ENCODE data around the gene GNG12. TPM values are rescaled to one million over a fixed set of nuclear protein-coding genes. Genes with fewer than 3 reads are reported as not detected.

Gene GNG12
- total and polyA plus RNA-seq, 7 donors, result 41.9 to 116 (median 47.8) TPM

- H3K4me1 ChIP-seq, result peaks cover 0 to 74% (median 40%) of the 10 kb centered on the region in 4 donors
- TF ChIP-seq EP300 (IDR thresholded peaks at IDR 0.05) (no peak), POLR2A (IDR thresholded peaks at IDR 0.05) (no peak), POLR2AphosphoS5 (IDR thresholded peaks at IDR 0.05) (no peak), CTCF (IDR thresholded peaks at IDR 0.05) (no peak)
- peak overlapping the region in 2 of 4 donors; percentile 53 to 77 for H3K27ac ChIP-seq
- H3K4me3 ChIP-seq, result no peak overlapping the region
- intact Hi-C loops (cut with DNase I), result no loop called here
- 78 to 86% methylated on average over 3 of the region's 3 CpGs for WGBS, 2 donors
- H3K9me3 ChIP-seq, result no peaks in the 10 kb centered on the region
- H3K27me3 ChIP-seq, result no peaks in the 10 kb centered on the region
- no peaks in the 10 kb centered on the region for H3K36me3 ChIP-seq
- no peak for DNase-seq
These were observed 41.6 kb downstream of the GNG12 start for GRCh38 chr1:67791686-67792085.

- intact Hi-C loops (cut with DNase I), result no loop called here
- WGBS, 2 donors, result 54 to 64% methylated on average over 1 of the region's 1 CpG
These were observed 42.0 kb downstream of the GNG12 start for GRCh38 chr1:67791261-67791660.

GRCh38 chr1:67790201-67790692 lies 43.0 kb downstream of the GNG12 start:
- intact Hi-C loops (cut with DNase I), result no loop called here
- peaks cover 0 to 65% (median 40%) of the 10 kb centered on the region in 4 donors for H3K4me1 ChIP-seq
- H3K36me3 ChIP-seq, result no peaks in the 10 kb centered on the region
- WGBS, 2 donors, result 80 to 86% methylated on average over 7 of the region's 7 CpGs
- DNase-seq, result no peak
- peak overlapping the region in 1 of 4 donors; percentile 17 for H3K27ac ChIP-seq
- H3K9me3 ChIP-seq, result no peaks in the 10 kb centered on the region
- no peaks in the 10 kb centered on the region for H3K27me3 ChIP-seq
- no peak for TF ChIP-seq POLR2A (IDR thresholded peaks at IDR 0.05)
- TF ChIP-seq EP300 (IDR thresholded peaks at IDR 0.05), result no peak
- no peak for TF ChIP-seq POLR2AphosphoS5 (IDR thresholded peaks at IDR 0.05)
- TF ChIP-seq CTCF (IDR thresholded peaks at IDR 0.05), result no peak
- no peak overlapping the region for H3K4me3 ChIP-seq

More at GRCh38 chr1:67791261-67791660, 42.0 kb downstream of the GNG12 start:
- peaks cover 0 to 74% (median 40%) of the 10 kb centered on the region in 4 donors for H3K4me1 ChIP-seq
- no peaks in the 10 kb centered on the region for H3K27me3 ChIP-seq
- no peak overlapping the region for H3K4me3 ChIP-seq
- no peak for DNase-seq
- TF ChIP-seq CTCF (IDR thresholded peaks at IDR 0.05) (no peak), POLR2AphosphoS5 (IDR thresholded peaks at IDR 0.05) (no peak), POLR2A (IDR thresholded peaks at IDR 0.05) (no peak), EP300 (IDR thresholded peaks at IDR 0.05) (no peak)
- H3K27ac ChIP-seq, result peak overlapping the region in 2 of 4 donors; percentile 53 to 77
- H3K36me3 ChIP-seq, result no peaks in the 10 kb centered on the region
- no peaks in the 10 kb centered on the region for H3K9me3 ChIP-seq

GRCh38 chr1:67789551-67789950 lies 43.7 kb downstream of the GNG12 start:
- Histone ChIP-seq H3K4me3 (no peak overlapping the region), H3K27me3 (no peaks in the 10 kb centered on the region), H3K36me3 (no peaks in the 10 kb centered on the region), H3K4me1 (peaks cover 0 to 58% (median 39%) of the 10 kb centered on the region in 4 donors), H3K27ac (peak overlapping the region in 1 of 4 donors; percentile 17), H3K9me3 (no peaks in the 10 kb centered on the region)
- intact Hi-C loops (cut with DNase I), result no loop called here
- 86 to 92% methylated on average over 6 of the region's 6 CpGs for WGBS, 2 donors
- DNase-seq, result no peak
- TF ChIP-seq POLR2A (IDR thresholded peaks at IDR 0.05), result no peak
- no peak for TF ChIP-seq POLR2AphosphoS5 (IDR thresholded peaks at IDR 0.05)
- no peak for TF ChIP-seq EP300 (IDR thresholded peaks at IDR 0.05)
- TF ChIP-seq CTCF (IDR thresholded peaks at IDR 0.05), result no peak

- WGBS, 2 donors, result 90 to 93% methylated on average over 7 of the region's 7 CpGs
- no peaks in the 10 kb centered on the region for H3K27me3 ChIP-seq
- intact Hi-C loops (cut with DNase I), result no loop called here
- peaks cover 0 to 51% (median 34%) of the 10 kb centered on the region in 4 donors for H3K4me1 ChIP-seq
- H3K9me3 ChIP-seq, result no peaks in the 10 kb centered on the region
- H3K4me3 ChIP-seq, result no peak overlapping the region
- DNase-seq, result no peak
- no peaks in the 10 kb centered on the region for H3K36me3 ChIP-seq
- H3K27ac ChIP-seq, result peak overlapping the region in 1 of 4 donors; percentile 50
- TF ChIP-seq CTCF (IDR thresholded peaks at IDR 0.05), result no peak
- no peak for TF ChIP-seq POLR2AphosphoS5 (IDR thresholded peaks at IDR 0.05)
These were observed 44.4 kb downstream of the GNG12 start for GRCh38 chr1:67788904-67789303.
